Activated CD4-positive, alpha-beta memory T cell treated with anti-CD3 and anti-CD28 coated beads for 36 hours (primary cell): ENCODE measurements around the gene PELO. TPM values are rescaled to one million over a fixed set of nuclear protein-coding genes. Genes with fewer than 3 reads are reported as not detected.
"Not testable (repeated sequence)": the region's sequence is repeated elsewhere in the genome, so short reads cannot be mapped to it uniquely, and the experiment has no call there.

Experiments
- CTCF ChIA-PET: fragments of 350-600 bp; sonication (Branson Sonifier 250); formaldehyde crosslinking; loops from one replicate; lab custom pipeline; 2021; ENCODE audit warnings: antibody characterized with exemption, inconsistent platforms; lab: Charles Lee
- POLR2A ChIA-PET: fragments of 350-600 bp; sonication (Branson Sonifier 250); formaldehyde crosslinking; loops from one replicate; lab custom pipeline; 2021; ENCODE audit warnings: antibody characterized with exemption; lab: Charles Lee
- DNase-seq: peaks from one replicate; pipeline ENCODE4 v3.0.0-alpha.2; 2020
- H3K27ac Mint-ChIP-seq: one replicate; pipeline ENCODE4 v1.8.0; 2021; ENCODE audit warnings: mixed read lengths
- H3K27me3 Mint-ChIP-seq: one replicate; pipeline ENCODE4 v1.8.0; 2021; ENCODE audit warnings: mixed read lengths
- H3K36me3 Mint-ChIP-seq: one replicate; pipeline ENCODE4 v1.8.0; 2021; ENCODE audit warnings: mixed read lengths
- H3K4me1 Mint-ChIP-seq: one replicate; pipeline ENCODE4 v1.8.0; 2021; ENCODE audit warnings: low read depth, mixed read lengths
- H3K4me3 Mint-ChIP-seq: one replicate; pipeline ENCODE4 v1.8.0; 2021; ENCODE audit warnings: mild to moderate bottlenecking, mixed read lengths
- H3K9me3 Mint-ChIP-seq: one replicate; pipeline ENCODE4 v1.8.0; 2021; ENCODE audit warnings: mixed read lengths
- intact Hi-C: fragments of 100-400 bp; cut with micrococcal nuclease; formaldehyde crosslinking; loops from one replicate; pipeline ENCODE4 v1.15.1; 2023
- total RNA-seq, 2 experiments: library from RNA; stranded (reverse); gene quantifications; one replicate each; pipeline ENCODE4 v1.2.3, GENCODE V29; 2021

PELO gene
- total RNA-seq, 2 experiments from 2014 or later, result 15.1 to 16.2 TPM

DNA sequence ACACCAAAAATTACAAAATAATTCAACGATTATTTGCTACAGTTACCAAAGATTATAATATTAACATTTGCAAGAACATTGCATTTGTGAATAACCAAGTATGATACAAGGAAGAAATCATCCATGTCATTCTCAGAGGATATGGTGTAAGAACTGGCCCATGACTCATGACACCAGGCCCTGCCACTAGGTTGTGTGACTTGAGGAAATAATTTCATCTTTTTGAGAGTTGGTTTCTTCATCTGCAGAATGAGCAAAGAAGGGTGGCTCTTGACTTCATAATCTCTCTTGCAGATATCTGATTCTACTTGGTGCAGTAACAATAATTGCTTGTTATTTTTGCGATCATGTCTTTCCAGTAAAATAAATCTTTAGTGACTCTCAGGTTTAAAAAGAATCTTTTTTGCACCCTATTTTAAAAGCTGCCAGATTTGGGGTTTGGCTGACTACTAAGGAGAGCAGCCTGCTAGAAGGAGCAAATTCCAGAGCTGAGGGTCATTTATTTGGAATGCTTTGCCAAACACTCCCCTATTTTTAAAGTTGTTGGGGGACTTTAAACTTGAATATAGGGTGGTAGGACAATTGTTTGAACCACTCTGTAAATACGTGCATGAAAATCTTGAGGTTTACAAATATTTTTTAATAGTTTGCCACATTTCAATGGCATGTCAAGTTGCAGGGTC is 23.5 kb downstream of the PELO start:
- Mint-ChIP-seq H3K36me3 (no peaks in the 10 kb centered on the region), H3K9me3 (no peaks in the 10 kb centered on the region), H3K27ac (no peak overlapping the region), H3K4me3 (no peak overlapping the region), H3K27me3 (no peaks in the 10 kb centered on the region), H3K4me1 (peaks cover 6% of the 10 kb centered on the region)
- ChIA-PET CTCF (interaction anchor here (0.7 kb wide), 1 partner anchor 15 kb away, joined by 3 read pairs; no protein-coding TSS in a partner anchor), POLR2A (interaction anchor here (1.9 kb wide), 1 partner anchor 11 kb away, joined by 7 read pairs; no protein-coding TSS in a partner anchor)
- intact Hi-C loops, result no loop called here
- no peak for DNase-seq

DNA sequence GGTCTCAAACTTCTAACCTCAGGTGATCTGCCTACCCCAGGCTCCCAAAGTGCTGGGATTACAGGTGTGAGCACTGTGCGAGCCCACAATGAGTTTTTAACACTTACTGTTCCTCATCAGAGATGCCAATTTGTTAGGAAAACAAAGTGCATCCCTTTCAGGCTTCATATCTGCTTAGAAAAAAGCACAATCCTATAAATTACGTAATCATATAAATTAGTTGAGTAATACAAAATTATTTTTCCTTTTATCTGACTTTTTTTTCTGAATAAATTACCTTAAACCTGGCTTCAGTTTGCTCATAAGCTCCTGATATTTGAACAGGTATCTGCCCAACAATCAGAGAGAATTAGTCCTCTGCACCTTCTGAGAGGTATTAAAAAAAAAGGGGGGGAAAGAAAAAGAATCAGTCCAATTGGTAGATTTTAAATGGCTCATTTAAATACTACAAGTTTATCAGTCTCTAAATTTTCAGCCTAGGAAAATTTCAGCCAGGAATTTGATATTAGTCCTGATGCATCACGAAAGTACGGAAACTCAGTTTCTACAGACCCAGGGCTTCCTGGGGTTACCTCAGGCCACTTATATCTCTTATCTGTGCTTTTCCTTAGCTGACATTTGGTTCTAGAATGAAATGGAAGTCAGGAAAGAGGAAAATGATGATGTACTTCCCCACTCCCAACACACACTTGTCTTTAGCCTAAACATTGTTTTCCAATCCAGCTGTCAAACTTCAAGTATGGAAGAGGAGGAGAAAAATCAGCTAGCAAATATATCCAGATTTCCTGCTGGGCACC is 26.8 kb downstream of the PELO start:
- H3K4me1 Mint-ChIP-seq, result peaks cover 6% of the 10 kb centered on the region
- intact Hi-C loops, result no loop called here
- H3K27ac Mint-ChIP-seq, result no peak overlapping the region
- ChIA-PET CTCF (no interaction called here), POLR2A (no interaction called here)
- no peak overlapping the region for H3K4me3 Mint-ChIP-seq
- no peaks in the 10 kb centered on the region for H3K27me3 Mint-ChIP-seq
- H3K36me3 Mint-ChIP-seq, result no peaks in the 10 kb centered on the region
- no peaks in the 10 kb centered on the region for H3K9me3 Mint-ChIP-seq
- no peak for DNase-seq

DNA sequence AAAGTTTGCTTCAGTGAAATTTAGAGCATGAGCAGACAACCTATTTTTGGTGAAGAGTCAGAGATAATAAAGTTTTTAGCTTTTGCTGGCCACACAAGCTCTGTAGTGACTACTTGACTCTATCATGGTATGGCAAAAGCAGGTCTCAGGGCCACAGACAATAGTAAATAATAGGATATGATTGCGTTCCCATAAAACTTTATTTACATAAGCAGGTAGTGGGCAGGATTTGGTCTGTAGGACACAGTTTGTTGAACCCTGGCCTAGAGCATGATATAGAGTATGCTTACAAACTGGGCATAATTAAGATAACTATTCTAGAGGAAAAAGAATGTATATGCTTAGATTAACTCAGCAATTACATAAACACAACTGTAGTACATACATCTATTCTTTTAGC is 30.1 kb downstream of the PELO start:
- Mint-ChIP-seq H3K36me3 (no peaks in the 10 kb centered on the region), H3K27me3 (no peaks in the 10 kb centered on the region), H3K4me1 (no peaks in the 10 kb centered on the region), H3K9me3 (no peaks in the 10 kb centered on the region), H3K4me3 (no peak overlapping the region), H3K27ac (no peak overlapping the region)
- intact Hi-C loops, result no loop called here
- ChIA-PET POLR2A (no interaction called here), CTCF (no interaction called here)
- DNase-seq, result no peak

DNA sequence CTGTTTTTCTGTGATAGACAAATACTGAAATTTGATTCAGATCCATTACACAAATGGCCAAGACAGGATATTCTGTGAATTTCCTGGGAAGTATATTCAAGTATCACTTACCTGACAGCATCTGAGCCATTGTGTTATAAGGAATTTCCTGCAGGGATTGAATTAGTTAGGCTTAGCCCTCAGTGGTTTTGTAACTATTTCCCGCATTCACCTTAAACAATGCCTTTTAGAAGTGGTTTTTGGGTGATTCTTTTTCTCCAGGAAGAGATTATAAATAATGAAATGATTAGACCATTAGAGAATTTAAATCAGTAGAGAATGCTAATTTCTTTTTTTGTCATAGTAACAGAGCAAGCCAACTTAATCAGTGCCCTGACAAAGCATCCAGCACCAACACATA is 30.6 kb downstream of the PELO start:
- Mint-ChIP-seq H3K36me3 (no peaks in the 10 kb centered on the region), H3K4me3 (no peak overlapping the region), H3K4me1 (no peaks in the 10 kb centered on the region), H3K27ac (no peak overlapping the region), H3K27me3 (no peaks in the 10 kb centered on the region), H3K9me3 (no peaks in the 10 kb centered on the region)
- no peak for DNase-seq
- intact Hi-C loops, result no loop called here
- POLR2A ChIA-PET, result no interaction called here
- CTCF ChIA-PET, result no interaction called here

DNA sequence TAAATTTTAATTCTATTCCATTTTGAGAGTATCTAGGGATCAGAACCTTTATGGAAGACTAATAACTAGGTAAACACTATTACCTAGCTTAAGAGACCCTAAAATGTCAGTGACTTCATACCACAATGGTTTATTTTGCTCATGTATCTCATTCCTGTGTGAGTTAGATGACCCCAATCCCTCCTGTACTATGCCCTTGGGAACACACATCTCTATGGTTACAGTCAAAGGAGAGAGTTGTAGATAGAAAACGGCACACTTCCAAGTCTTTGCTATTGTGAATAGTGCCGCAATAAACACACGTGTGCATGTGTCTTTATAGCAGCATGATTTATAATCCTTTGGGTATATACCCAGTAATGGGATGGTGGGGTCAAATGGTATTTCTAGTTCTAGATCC is 31.1 kb downstream of the PELO start:
- H3K4me1 Mint-ChIP-seq, intact Hi-C loops, POLR2A ChIA-PET: not testable (repeated sequence)

DNA sequence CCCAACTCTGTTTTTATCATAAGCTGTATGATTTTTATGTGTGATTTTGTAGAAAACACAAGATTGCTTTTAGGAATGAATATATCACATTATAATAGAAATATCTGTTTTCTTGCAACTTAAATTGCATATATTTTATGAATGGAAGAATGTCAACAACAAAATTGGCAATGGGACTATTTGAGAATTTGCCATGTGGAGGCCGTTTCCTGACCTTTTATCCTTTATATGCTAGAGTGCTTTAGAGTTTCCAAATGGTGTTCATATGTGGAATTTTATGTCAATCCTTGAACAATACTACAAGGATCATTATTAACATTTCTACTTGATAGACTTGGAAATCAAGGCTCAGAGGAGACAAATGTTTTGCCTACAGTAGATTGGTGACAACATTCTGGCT is 34.2 kb downstream of the PELO start:
- CTCF ChIA-PET, result interaction anchor here (0.7 kb wide), 1 partner anchor 46 kb away, joined by 3 read pairs; no protein-coding TSS in a partner anchor
- Mint-ChIP-seq H3K4me1 (peaks cover 8% of the 10 kb centered on the region), H3K36me3 (no peaks in the 10 kb centered on the region), H3K4me3 (no peak overlapping the region), H3K9me3 (no peaks in the 10 kb centered on the region), H3K27me3 (no peaks in the 10 kb centered on the region), H3K27ac (no peak overlapping the region)
- DNase-seq, result no peak
- POLR2A ChIA-PET, result no interaction called here
- intact Hi-C loops, result no loop called here

More for the DNA sequence above, 31.1 kb downstream of the PELO start:
- H3K4me3 Mint-ChIP-seq, H3K36me3 Mint-ChIP-seq, H3K9me3 Mint-ChIP-seq, DNase-seq, CTCF ChIA-PET, H3K27ac Mint-ChIP-seq, H3K27me3 Mint-ChIP-seq: not testable (repeated sequence)

DNA sequence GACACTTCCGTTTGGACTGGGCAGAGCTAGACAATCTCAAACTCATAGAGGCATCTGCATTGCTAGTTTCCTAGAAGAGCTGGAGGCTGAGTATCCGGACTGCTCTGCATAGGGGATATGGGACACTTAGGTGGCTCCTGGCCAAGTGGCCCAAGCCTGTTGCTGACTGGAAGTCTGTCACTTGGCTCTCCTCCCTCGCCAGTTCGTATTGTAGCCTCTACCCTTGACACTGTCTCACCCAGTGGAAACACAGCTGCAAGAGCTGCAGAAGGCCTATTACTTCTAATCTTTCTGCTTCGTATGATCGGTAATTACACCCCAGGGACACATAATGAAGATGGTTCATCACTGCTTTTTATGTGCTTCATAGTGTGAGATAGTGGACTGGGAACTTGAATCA is 34.7 kb downstream of the PELO start:
- ChIA-PET POLR2A (no interaction called here), CTCF (interaction anchor here (0.7 kb wide), 1 partner anchor 46 kb away, joined by 3 read pairs; no protein-coding TSS in a partner anchor)
- H3K4me1 Mint-ChIP-seq, result peaks cover 8% of the 10 kb centered on the region
- no peaks in the 10 kb centered on the region for H3K27me3 Mint-ChIP-seq
- no peak overlapping the region for H3K27ac Mint-ChIP-seq
- intact Hi-C loops, result no loop called here
- H3K36me3 Mint-ChIP-seq, result no peaks in the 10 kb centered on the region
- no peak overlapping the region for H3K4me3 Mint-ChIP-seq
- peaks cover under 1% of the 10 kb centered on the region for H3K9me3 Mint-ChIP-seq
- no peak for DNase-seq

DNA sequence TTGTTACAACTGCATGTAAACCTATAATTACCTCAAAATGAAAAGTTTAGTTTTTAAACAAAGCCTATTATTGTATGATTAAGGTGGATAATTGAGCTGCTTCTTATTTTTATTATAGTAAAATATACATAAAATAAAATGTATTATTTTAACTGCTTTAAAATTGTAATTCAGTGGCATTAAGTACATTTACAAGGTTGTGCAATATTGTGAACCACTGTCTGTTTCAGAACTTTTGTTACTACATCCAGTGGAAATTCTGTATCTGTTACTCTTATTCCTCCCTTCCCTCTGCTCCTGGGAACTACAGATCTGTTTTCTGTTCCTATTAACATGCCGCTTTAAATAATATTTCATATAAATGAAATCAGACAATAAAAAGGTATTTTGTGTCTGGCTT is 37.1 kb downstream of the PELO start:
- H3K27ac Mint-ChIP-seq, result no peak overlapping the region
- no peak for DNase-seq
- peaks cover 7% of the 10 kb centered on the region for H3K9me3 Mint-ChIP-seq
- no peak overlapping the region for H3K4me3 Mint-ChIP-seq
- CTCF ChIA-PET, result no interaction called here
- POLR2A ChIA-PET, result no interaction called here
- H3K27me3 Mint-ChIP-seq, result no peaks in the 10 kb centered on the region
- peaks cover 1% of the 10 kb centered on the region for H3K36me3 Mint-ChIP-seq
- intact Hi-C loops, result no loop called here
- peaks cover 8% of the 10 kb centered on the region for H3K4me1 Mint-ChIP-seq

DNA sequence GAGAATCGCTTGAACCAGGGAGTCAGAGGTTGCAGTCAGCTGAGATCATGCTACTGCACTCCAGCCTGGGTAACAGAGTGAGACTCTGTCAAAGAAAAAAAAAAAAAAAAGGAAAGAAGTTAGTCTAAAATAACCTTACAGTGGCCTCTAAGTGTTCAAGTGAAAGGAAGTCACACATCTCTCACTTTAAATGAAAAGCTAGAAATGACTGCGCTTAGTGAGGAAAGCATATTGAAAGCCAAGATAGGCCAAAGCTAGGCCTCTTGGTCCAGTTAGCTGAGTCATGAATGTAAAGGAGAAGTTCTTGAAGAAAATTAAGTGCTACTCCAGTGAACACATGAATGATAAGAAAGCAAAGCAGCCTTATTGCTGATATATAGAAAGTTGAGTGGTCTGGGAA is 38.1 kb downstream of the PELO start:
- H3K9me3 Mint-ChIP-seq, result peaks cover 7% of the 10 kb centered on the region
- H3K27me3 Mint-ChIP-seq, result no peaks in the 10 kb centered on the region
- no peak overlapping the region for H3K4me3 Mint-ChIP-seq
- peaks cover 8% of the 10 kb centered on the region for H3K4me1 Mint-ChIP-seq
- H3K36me3 Mint-ChIP-seq, result peaks cover 1% of the 10 kb centered on the region
- ChIA-PET POLR2A (no interaction called here), CTCF (interaction anchor here (0.6 to 1.8 kb wide), 3 partner anchors 9 to 90 kb away, joined by 3 to 6 read pairs (median 5); no protein-coding TSS in a partner anchor)
- no peak for DNase-seq
- intact Hi-C loops, result no loop called here
- no peak overlapping the region for H3K27ac Mint-ChIP-seq

DNA sequence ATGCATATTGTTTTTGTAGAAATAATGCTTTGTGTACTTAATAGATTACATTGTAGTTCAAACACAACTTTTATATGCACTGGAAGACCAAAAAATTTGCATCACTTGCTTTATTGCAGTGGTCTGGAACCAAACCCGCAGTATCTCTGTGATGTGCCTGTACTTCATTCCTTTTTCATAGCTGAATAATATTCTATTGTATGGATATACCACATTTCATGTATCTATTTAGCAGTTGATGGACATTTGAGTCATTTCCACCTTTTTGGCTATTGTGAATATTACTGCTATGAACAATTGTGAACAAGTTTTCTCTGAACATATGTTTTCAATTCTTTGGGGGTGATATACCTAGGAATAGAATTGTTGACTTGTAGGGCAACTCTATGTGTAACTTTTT is 40.1 kb downstream of the PELO start:
- Mint-ChIP-seq H3K9me3 (peaks cover 7% of the 10 kb centered on the region), H3K27me3 (no peaks in the 10 kb centered on the region), H3K4me3 (no peak overlapping the region), H3K36me3 (peaks cover 1% of the 10 kb centered on the region), H3K4me1 (peaks cover 8% of the 10 kb centered on the region), H3K27ac (no peak overlapping the region)
- ChIA-PET CTCF (no interaction called here), POLR2A (no interaction called here)
- intact Hi-C loops, result no loop called here
- DNase-seq, result no peak

DNA sequence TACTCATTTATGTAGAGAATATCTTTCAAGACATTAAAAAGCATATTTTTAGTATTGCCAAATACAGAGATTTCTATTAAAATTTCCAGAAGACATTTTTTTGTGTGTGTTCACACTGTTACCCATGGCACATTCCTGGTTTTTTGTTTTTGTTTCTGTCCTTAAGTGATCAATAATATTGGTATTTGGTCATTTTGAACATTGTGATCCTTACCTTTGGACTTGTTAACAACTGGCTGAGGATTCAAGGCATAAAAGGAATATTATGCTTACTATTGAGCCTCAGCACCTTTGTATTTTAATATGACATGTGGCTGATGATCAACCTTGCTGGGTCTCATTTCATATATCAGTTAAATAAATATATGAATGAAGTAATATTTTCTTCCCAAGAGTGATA is 41.9 kb downstream of the PELO start:
- Mint-ChIP-seq H3K9me3 (peaks cover 7% of the 10 kb centered on the region), H3K36me3 (peaks cover 1% of the 10 kb centered on the region), H3K27ac (no peak overlapping the region), H3K4me3 (no peak overlapping the region), H3K27me3 (no peaks in the 10 kb centered on the region), H3K4me1 (peaks cover 8% of the 10 kb centered on the region)
- POLR2A ChIA-PET, result no interaction called here
- CTCF ChIA-PET, result no interaction called here
- no peak for DNase-seq
- intact Hi-C loops, result no loop called here

DNA sequence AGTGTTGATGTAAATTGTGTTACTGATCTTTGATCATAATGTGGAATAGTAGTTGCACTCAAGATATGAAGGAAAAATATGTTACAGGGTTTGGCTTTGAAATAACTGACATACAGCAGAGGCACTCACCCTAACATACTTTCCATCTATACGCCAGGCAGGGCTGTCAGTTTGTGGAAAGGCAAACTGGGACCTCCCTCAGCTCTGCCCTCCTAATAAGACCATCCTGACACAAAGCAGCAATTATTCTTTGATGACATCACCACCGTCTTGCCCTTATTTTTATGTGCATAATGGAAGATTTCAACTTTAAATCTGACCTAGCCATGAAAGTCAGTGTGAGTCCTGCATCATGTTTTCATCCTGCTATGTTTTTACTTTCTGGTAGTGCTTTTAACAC is 42.9 kb downstream of the PELO start:
- Mint-ChIP-seq H3K36me3 (peaks cover 1% of the 10 kb centered on the region), H3K27me3 (no peaks in the 10 kb centered on the region), H3K27ac (no peak overlapping the region), H3K4me1 (peaks cover 5% of the 10 kb centered on the region), H3K4me3 (no peak overlapping the region), H3K9me3 (peaks cover 7% of the 10 kb centered on the region)
- intact Hi-C loops, result no loop called here
- no peak for DNase-seq
- POLR2A ChIA-PET, result no interaction called here
- CTCF ChIA-PET, result no interaction called here
